Neutrophil (primary cell): ENCODE results near the gene FBXO5.

Source experiments
- H3K27ac ChIP-seq: fragments of 200-600 bp; sonication (generic); 2 replicates; pipeline ENCODE4 v1.5.1; 2016; ENCODE audit warnings: mild to moderate bottlenecking, moderate library complexity
- H3K27me3 ChIP-seq: fragments of 200-600 bp; sonication (generic); 2 replicates; pipeline ENCODE4 v1.6.0; 2016; ENCODE audit warnings: mild to moderate bottlenecking
- H3K36me3 ChIP-seq: fragments of 200-600 bp; sonication (generic); 2 replicates; pipeline ENCODE4 v1.5.1; 2017
- H3K4me1 ChIP-seq, 2 experiments: fragments of 200-600 bp in 1 of 2; sonication (generic) in 1 of 2; 1 replicate in 1 of 2; 2 replicates in 1 of 2; pipeline versions ENCODE4 v1.5.1 to v1.6.1; 2013 to 2016; ENCODE audit warnings: low read depth in 1 of 2, low read length in 1 of 2, mild to moderate bottlenecking in 1 of 2, moderate library complexity in 1 of 2; ENCODE audit not compliant: control insufficient read depth in 1 of 2, insufficient read depth in 1 of 2
- H3K4me3 ChIP-seq, 2 experiments: fragments of 200-600 bp in 1 of 2; sonication (generic) in 1 of 2; 1 replicate in 1 of 2; 2 replicates in 1 of 2; pipeline ENCODE4 v1.5.1; 2013 to 2016; ENCODE audit warnings: low read depth in 1 of 2, low read length in 1 of 2, mild to moderate bottlenecking in 1 of 2, moderate library complexity in 1 of 2
- H3K9me3 ChIP-seq: fragments of 200-600 bp; sonication (generic); 2 replicates; pipeline ENCODE4 v1.5.1; 2016
- TF ChIP-seq, protein P1 (sequence below): fragments of 200-600 bp; sonication (generic); IDR thresholded peaks from 2 replicates; pipeline ENCODE4 v1.5.1; 2016; ENCODE audit warnings: antibody characterized with exemption

Gene FBXO5, protein sequence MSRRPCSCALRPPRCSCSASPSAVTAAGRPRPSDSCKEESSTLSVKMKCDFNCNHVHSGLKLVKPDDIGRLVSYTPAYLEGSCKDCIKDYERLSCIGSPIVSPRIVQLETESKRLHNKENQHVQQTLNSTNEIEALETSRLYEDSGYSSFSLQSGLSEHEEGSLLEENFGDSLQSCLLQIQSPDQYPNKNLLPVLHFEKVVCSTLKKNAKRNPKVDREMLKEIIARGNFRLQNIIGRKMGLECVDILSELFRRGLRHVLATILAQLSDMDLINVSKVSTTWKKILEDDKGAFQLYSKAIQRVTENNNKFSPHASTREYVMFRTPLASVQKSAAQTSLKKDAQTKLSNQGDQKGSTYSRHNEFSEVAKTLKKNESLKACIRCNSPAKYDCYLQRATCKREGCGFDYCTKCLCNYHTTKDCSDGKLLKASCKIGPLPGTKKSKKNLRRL

DNA sequence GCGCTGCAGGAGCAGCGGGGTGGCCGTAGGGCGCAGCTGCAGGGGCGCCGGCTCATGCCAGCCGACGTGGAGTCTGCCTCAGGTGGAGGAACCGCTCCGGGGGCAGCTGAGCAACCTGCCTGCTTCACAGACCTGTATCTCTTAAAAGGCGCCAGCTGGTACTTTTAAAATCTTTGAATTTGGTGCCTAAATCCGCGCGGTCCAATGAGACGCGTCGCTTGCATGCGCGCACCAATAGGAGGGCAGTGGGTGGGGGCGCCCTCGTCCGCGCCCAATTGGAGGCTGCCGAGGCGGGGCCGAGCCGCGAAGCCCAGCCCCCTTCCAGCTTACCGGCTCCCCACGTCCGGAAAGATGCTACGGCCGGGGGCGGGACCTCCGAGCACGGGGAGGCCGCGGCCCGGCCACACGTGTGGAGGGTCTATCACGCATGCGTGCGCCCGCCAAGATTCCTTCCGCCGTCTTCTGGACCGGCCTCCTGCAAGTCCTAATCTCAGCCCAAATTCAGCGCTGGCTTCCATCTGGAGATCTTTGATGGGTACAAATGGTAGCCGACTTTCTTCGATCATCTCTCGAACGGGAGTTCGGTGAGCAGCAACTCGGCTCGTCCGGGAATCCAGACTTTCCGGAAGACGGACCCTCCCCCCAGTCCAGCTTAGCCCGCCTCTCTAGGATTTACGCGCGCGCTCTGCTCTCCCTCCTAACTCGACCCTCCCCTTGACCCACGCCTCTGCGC, at the start of gene FBXO5:
FBXO5 (minus strand) TSS at position 138 of the 733 bp plus-strand sequence; CDS start at position 56, 82 bp downstream.
- no peaks in the 10 kb centered on the region for H3K9me3 ChIP-seq
- no peaks in the 10 kb centered on the region for H3K27me3 ChIP-seq
- H3K27ac ChIP-seq: peak within 1 kb of the TSS; percentile 81
- peaks cover 37 to 49% of the 10 kb centered on the region in 2 experiments for H3K4me1 ChIP-seq
- no peaks in the 10 kb centered on the region for H3K36me3 ChIP-seq
- TF ChIP-seq, protein P1, sequence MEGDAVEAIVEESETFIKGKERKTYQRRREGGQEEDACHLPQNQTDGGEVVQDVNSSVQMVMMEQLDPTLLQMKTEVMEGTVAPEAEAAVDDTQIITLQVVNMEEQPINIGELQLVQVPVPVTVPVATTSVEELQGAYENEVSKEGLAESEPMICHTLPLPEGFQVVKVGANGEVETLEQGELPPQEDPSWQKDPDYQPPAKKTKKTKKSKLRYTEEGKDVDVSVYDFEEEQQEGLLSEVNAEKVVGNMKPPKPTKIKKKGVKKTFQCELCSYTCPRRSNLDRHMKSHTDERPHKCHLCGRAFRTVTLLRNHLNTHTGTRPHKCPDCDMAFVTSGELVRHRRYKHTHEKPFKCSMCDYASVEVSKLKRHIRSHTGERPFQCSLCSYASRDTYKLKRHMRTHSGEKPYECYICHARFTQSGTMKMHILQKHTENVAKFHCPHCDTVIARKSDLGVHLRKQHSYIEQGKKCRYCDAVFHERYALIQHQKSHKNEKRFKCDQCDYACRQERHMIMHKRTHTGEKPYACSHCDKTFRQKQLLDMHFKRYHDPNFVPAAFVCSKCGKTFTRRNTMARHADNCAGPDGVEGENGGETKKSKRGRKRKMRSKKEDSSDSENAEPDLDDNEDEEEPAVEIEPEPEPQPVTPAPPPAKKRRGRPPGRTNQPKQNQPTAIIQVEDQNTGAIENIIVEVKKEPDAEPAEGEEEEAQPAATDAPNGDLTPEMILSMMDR: peak; percentile 21
- peak within 1 kb of the TSS; percentile 95 to 96 for H3K4me3 ChIP-seq

DNA sequence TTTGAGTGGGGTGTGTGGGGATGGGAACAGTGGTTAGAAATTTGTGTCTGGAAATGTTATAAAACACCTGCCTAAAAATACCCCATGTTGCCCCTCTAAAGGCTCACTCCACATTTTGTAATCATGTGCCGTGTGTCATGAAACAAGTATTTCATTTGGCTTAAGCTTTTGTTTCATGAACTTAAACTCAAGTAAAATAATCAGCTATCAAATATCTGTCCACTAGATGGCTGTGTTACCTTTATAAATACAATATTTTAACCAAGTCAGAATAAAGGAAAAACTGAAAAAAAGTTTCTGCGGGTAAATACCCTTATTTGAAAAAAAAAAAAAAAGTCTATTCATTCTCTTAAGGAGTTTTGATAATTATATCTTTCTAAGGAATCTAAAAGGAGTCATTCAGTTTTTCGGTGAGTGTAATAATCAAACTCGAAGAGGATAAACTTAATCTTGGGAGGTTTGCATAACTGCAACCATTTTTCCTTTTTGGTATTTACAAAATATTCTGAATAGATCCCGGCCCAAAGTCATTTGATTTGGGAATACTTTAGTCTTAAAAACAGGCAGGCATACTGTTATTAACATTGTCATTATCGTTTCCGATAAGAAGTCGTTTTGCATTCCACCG, 49.5 kb upstream of the FBXO5 start:
- TF ChIP-seq, protein P1: no peak
- Histone ChIP-seq H3K36me3 (no peaks in the 10 kb centered on the region), H3K27ac (no peak overlapping the region), H3K4me3 (no peak overlapping the region), H3K9me3 (no peaks in the 10 kb centered on the region), H3K27me3 (peaks cover 3% of the 10 kb centered on the region), H3K4me1 (peaks cover 5 to 14% of the 10 kb centered on the region in 2 experiments)

DNA sequence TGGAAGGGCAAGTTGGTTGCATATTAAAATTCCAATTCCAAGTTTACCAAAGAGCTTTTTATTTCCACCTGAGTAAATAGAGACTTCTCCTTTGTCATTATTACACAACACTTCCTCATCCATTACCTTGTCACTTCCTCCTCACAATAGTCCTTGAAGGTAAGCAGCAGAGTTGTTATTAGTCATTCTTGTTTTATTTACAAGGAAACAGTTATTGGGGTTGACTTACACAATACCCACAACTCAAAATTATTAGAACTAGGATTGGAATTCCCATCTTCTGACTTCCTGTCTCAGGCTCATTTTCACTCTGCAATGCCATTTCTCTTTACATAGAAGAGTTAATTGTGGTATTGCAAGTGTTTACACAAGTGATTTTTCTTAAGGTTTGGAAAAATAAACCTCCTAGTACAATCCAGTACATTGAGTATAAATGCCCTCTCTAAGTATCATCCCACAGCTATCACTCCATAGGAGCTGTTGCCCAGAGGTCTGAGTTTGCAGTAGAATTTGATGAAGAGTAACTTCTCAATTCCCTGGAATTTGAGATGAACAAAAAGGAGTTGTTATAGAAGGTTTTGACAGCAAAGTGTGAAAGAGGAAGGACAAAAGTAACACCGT, 48.6 kb upstream of the FBXO5 start:
- TF ChIP-seq, protein P1: no peak
- Histone ChIP-seq H3K9me3 (no peaks in the 10 kb centered on the region), H3K27me3 (peaks cover 3% of the 10 kb centered on the region), H3K4me1 (peaks cover 5 to 14% of the 10 kb centered on the region in 2 experiments), H3K36me3 (no peaks in the 10 kb centered on the region), H3K27ac (peak overlapping the region; percentile 25), H3K4me3 (no peak overlapping the region)

DNA sequence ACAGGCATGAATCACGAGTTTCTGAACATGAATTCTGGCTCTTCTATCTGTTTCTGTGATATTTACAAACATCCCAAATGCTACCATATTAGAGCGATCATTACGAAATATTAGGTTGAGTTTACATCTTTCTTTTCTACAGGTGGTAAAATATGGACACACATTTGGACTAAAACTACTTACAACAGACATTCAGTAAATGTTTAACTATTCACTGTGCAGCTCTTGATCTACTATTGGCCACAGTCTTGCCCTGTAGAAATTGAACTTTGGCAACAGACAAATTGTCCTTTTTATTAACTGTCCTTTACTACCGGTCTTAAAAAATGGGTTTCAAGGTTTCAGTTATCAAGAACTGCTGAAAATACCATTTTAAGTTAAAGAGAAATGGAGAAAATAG, 46.1 kb upstream of the FBXO5 start:
- peaks cover 5 to 18% of the 10 kb centered on the region in 2 experiments for H3K4me1 ChIP-seq
- no peaks in the 10 kb centered on the region for H3K36me3 ChIP-seq
- TF ChIP-seq, protein P1: no peak
- H3K27me3 ChIP-seq: peaks cover 3% of the 10 kb centered on the region
- H3K4me3 ChIP-seq: no peak overlapping the region
- no peaks in the 10 kb centered on the region for H3K9me3 ChIP-seq
- H3K27ac ChIP-seq: no peak overlapping the region

DNA sequence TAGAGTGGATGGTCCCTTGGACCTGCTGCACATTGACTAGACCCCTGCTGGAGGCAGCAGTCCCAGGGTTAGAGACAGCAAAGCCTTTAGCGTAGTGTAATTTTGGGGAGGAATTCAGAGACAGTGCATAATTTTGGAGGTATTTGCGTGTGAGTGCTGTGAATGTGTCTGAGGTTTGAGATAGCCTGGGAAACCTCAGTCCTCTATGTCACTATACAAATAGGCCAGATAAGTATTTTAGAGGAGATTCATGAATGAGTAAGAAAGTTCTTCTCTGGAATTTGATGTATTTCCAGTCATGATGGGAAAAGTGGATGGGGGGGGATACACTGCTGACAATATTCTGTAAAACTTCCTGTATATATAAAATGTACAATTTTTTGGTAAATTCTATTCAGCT, 45.4 kb upstream of the FBXO5 start:
- no peak overlapping the region for H3K4me3 ChIP-seq
- TF ChIP-seq, protein P1: no peak
- no peaks in the 10 kb centered on the region for H3K9me3 ChIP-seq
- no peak overlapping the region for H3K27ac ChIP-seq
- peaks cover 3% of the 10 kb centered on the region for H3K27me3 ChIP-seq
- H3K4me1 ChIP-seq: peaks cover 5 to 18% of the 10 kb centered on the region in 2 experiments
- H3K36me3 ChIP-seq: no peaks in the 10 kb centered on the region
